ENCODE data around the gene RAP1GAP. TPM values are rescaled to one million over a fixed set of nuclear protein-coding genes. Genes with fewer than 3 reads are reported as not detected.
"Not testable (repeated sequence)": the region's sequence is repeated elsewhere in the genome, so short reads cannot be mapped to it uniquely, and the experiment has no call there.

RAP1GAP gene
- total RNA-seq, 1 donor from 2014 or later: 157 TPM

- no peak for DNase-seq (ENCODE audit: low spot score)
Observed at GRCh38 chr1:21644348-21644747, 24.8 kb downstream of the RAP1GAP start.

GRCh38 chr1:21643624-21644023 is 25.5 kb downstream of the RAP1GAP start:
- no peak for DNase-seq (ENCODE audit: low spot score)

GRCh38 chr1:21641967-21642739 is 27.0 kb downstream of the RAP1GAP start:
- peak; percentile 65 for DNase-seq (ENCODE audit: low spot score)

- DNase-seq (ENCODE audit: low spot score): no peak
Observed at GRCh38 chr1:21641537-21641936, 27.6 kb downstream of the RAP1GAP start.

DNA sequence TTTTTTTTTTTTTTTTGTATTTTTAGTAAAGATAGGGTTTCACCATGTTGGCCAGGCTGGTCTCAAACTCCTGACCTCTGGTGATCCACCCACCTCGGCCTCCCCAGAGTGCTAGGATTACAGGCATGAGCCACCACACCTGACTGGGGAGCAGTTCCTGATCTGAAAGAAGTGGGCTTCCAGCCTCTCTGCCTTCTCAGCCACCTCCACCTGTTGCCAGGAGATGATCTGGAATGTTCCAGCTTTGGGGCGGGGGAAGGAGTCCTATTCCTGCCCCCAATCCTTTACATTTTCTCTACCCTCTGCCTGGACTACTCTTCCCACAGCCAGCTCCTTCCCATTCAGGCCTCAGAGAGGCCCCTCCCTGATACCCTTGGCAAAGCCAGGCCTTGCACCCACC is 28.1 kb downstream of the RAP1GAP start:
- DNase-seq (ENCODE audit: low spot score): no peak

GRCh38 chr1:21640653-21641052 is 28.5 kb downstream of the RAP1GAP start:
- DNase-seq (ENCODE audit: low spot score): no peak

- DNase-seq (ENCODE audit: low spot score): no peak
Observed at GRCh38 chr1:21639594-21640041, 29.5 kb downstream of the RAP1GAP start.

- DNase-seq (ENCODE audit: low spot score): peak; percentile 82
Observed at GRCh38 chr1:21638531-21639341, 30.4 kb downstream of the RAP1GAP start.

GRCh38 chr1:21637514-21637913 is 31.6 kb downstream of the RAP1GAP start:
- DNase-seq (ENCODE audit: low spot score): no peak

GRCh38 chr1:21636029-21636428 is 33.1 kb downstream of the RAP1GAP start:
- no peak for DNase-seq (ENCODE audit: low spot score)

- no peak for DNase-seq (ENCODE audit: low spot score)
Observed at GRCh38 chr1:21634806-21635535, 34.2 kb downstream of the RAP1GAP start.

DNA sequence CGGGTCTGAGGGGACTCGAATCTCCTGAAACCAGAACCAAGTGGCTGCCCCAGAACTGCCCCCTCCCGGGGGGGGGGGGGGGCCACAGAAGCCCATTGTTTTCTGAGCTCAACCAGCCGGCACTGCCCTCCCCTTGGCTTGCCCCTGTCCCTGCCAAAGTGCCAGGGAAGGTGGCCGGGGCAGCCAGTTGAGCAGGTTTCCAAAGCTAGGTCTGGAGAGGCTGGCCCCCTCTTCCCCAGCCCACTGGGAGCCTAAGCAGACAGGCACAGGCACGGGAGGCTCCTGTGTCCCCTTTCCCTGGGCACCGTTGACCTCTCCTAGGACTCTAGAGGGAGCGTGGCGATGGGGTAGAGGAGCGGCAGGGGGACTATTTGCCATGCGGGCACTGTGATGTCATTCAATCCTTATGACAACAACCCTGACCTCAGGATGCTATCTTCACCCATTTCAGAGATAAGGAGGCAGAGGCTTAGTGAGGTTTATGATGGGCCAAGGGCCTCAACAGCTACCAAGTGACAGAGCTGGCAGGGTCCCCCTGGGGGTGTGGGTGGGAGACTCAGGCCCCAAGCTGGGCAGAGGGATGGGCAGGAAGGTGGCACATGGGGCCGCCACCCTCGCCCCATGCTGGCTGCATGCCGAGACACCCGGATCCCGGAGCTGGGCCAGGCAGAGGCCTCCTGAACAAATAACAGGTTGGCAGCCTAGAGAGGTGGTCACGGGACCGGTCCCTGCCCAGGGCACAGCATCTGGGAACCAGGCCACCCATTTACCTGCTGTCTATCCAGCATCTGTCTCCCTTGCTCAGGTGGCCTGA is 35.0 kb downstream of the RAP1GAP start:
- DNase-seq (ENCODE audit: low spot score): peak; percentile 84

DNA sequence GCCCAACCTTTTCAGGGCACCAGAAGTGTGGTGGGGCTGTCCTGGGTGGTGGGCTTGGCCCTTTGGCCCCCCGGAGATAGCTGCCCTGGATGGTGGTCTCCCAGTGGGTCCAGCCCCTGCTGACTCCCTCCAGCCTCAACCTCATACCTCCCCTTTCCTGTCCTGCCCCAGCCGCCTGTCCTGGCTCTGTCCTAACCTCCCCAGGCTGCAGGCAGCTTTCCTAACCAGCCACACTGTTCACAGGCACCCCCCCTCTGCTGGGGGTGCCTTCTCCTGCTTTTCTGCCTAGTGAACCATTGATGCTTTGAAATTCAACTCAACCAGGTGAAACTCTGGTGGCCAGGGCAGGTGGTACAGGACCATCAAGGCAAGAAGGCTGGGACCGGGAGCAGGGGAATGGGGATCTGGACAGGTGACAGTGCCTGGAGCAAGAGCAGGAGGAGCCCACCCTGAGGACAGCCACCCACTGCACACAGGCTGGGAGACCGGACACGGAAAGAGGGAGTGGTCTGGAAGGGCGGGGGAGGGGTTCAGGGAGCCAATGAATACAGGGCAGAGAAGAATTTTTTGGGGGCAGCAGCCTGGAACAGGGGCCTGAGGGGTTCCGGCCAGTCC is 35.9 kb downstream of the RAP1GAP start:
- no peak for DNase-seq (ENCODE audit: low spot score)

DNA sequence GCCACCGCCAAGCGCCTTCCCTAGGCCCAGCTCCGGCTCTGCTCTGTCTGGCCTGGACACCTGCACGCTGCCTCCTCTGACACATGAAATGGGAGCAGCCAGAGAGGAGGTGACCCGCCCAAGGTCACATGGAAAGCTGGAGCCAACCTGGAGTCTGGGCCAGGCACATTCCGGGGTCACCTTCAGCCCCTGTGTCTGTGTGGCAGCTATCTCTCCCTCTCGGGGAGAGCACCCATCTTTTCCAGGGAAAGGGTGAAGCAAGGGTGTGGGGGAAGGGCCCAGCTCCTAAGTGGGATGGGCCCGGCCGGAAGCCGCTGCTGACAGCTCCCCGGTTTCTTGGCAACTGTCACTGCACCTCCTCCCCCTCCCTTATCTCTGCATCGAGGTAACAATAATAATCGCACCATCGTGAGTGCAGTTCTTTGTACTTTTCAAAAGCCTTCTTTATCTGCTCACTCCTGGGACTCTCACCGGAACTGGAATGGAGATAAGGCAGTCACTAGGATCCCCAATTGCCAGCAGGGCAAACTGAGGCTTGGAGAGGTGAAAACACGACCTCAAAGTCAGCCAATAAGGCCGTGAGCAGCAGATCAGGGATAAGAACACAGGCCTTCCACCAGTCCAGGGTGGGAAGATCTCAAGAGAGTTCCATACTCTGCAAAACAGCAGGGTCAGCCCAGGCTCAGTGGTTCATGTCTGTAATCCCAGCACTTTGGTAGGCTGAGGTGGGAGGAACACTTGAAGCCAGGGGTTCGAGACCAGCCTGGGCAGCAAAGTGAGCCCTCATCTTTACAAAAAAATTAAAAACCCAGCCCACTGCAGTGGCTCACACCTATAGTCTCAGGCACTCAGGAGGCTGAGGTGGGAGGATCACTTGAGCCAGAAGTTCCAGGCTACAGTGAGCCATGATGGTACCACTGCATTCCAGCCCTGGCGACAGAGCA is 36.9 kb downstream of the RAP1GAP start:
- peak; percentile 84 for DNase-seq (ENCODE audit: low spot score)

- DNase-seq (ENCODE audit: low spot score): not testable (repeated sequence)
Observed at GRCh38 chr1:21631590-21631943, 37.6 kb downstream of the RAP1GAP start.

GRCh38 chr1:21630571-21631343 is 38.4 kb downstream of the RAP1GAP start:
- no peak for DNase-seq (ENCODE audit: low spot score)

GRCh38 chr1:21629971-21630370 is 39.2 kb downstream of the RAP1GAP start:
- no peak for DNase-seq (ENCODE audit: low spot score)

- no peak for DNase-seq (ENCODE audit: low spot score)
Observed at GRCh38 chr1:21628798-21629393, 40.3 kb downstream of the RAP1GAP start.

DNA sequence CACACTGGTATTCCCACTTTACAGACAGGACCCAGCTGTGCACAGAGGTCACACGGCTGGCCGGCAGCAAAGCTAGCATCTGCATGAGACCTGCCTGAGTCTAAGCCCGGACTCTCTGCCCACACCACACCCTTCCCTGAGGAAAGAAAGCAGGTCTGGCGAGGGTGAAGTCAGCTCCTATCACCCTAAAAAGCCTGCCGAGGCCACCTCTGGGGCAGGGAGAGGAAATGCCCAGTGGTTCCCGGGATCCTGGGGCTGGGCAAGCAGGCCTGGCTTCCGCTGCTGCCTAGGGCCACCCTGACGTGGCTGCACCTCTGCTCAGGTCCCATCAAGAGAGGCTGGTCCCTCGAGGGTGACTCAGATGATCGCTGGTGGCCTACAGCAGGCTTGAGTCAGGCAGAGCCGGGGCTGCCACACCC is 42.2 kb downstream of the RAP1GAP start:
- no peak for DNase-seq (ENCODE audit: low spot score)
